ENCODE data around the gene TSACC.

Gene TSACC

GRCh38 chr1:156338180-156338976 is at the start of gene TSACC, which contains the start of gene CCT3:
TSS of gene TSACC (plus strand) at chr1:156338526. CDS start at chr1:156339758, 1,232 bp downstream.
TSS of gene CCT3 (minus strand) at chr1:156338292. CDS start at chr1:156338184, 108 bp downstream.
- Histone ChIP-seq H3K79me2 (ENCODE audit: low read length) (peaks cover 47% of the 10 kb centered on the region), H3K4me1 (ENCODE audit: low read length) (peaks cover 9% of the 10 kb centered on the region; the same call in 1 of the 2 replicates), H2AFZ (ENCODE audit: low read length) (peak within 1 kb of the TSS; percentile 77), H3K27ac (ENCODE audit: low read length) (peak within 1 kb of the TSS; percentile 83), H3K9ac (ENCODE audit: low read length) (peak within 1 kb of the TSS; percentile 79), H3K9me3 (replicated peaks; ENCODE audit: insufficient read depth, low read length) (no peaks in the 10 kb centered on the region), H3K9me2 (replicated peaks; ENCODE audit: insufficient read depth, low read length) (no peaks in the 10 kb centered on the region), H3K4me3 (ENCODE audit: low read length) (peak within 1 kb of the TSS; percentile 93), H3K4me2 (ENCODE audit: low read depth, low read length) (peak within 1 kb of the TSS; percentile 65), H3F3A (ENCODE audit: insufficient read depth, low read length) (peaks cover 19% of the 10 kb centered on the region), H3K36me3 (replicated peaks; ENCODE audit: insufficient read depth, low read length) (peaks cover 14% of the 10 kb centered on the region), H3K27me3 (replicated peaks; ENCODE audit: insufficient read depth, low read length) (no peaks in the 10 kb centered on the region), H4K20me1 (ENCODE audit: insufficient read depth, low read length) (peaks cover 12% of the 10 kb centered on the region; the same call in 1 of the 2 replicates)
- TF ChIP-seq EZH2 (optimal IDR thresholded peaks at IDR 0.05; ENCODE audit: low read depth, low read length) (no peak), EZH2phosphoT487 (IDR thresholded peaks at IDR 0.05; ENCODE audit: low read length) (no peak), CTCF (IDR thresholded peaks at IDR 0.05; ENCODE audit: low read length) (no peak)
- DNase-seq: peak; percentile 100

GRCh38 chr1:156289857-156290256 is 48.5 kb upstream of the TSACC start:
- H3F3A ChIP-seq (ENCODE audit: insufficient read depth, low read length): no peaks in the 10 kb centered on the region
- no peak overlapping the region for H2AFZ ChIP-seq (ENCODE audit: low read length)
- no peaks in the 10 kb centered on the region for H4K20me1 ChIP-seq (ENCODE audit: insufficient read depth, low read length)
- H3K9me3 ChIP-seq (replicated peaks; ENCODE audit: insufficient read depth, low read length): no peaks in the 10 kb centered on the region
- H3K4me2 ChIP-seq (ENCODE audit: low read depth, low read length): no peak overlapping the region
- H3K27ac ChIP-seq (ENCODE audit: low read length): no peak overlapping the region
- no peaks in the 10 kb centered on the region for H3K36me3 ChIP-seq (replicated peaks; ENCODE audit: insufficient read depth, low read length)
- H3K9me2 ChIP-seq (replicated peaks; ENCODE audit: insufficient read depth, low read length): no peaks in the 10 kb centered on the region
- H3K79me2 ChIP-seq (ENCODE audit: low read length): peaks cover 9% of the 10 kb centered on the region
- H3K4me1 ChIP-seq (ENCODE audit: low read length): peaks cover 3% of the 10 kb centered on the region; the same call in 1 of the 2 replicates
- no peak for TF ChIP-seq EZH2 (optimal IDR thresholded peaks at IDR 0.05; ENCODE audit: low read depth, low read length)
- no peak for TF ChIP-seq CTCF (IDR thresholded peaks at IDR 0.05; ENCODE audit: low read length)
- no peak for TF ChIP-seq EZH2phosphoT487 (IDR thresholded peaks at IDR 0.05; ENCODE audit: low read length)
- DNase-seq: no peak
- no peak overlapping the region for H3K9ac ChIP-seq (ENCODE audit: low read length)
- no peak overlapping the region for H3K4me3 ChIP-seq (ENCODE audit: low read length)
- H3K27me3 ChIP-seq (replicated peaks; ENCODE audit: insufficient read depth, low read length): no peaks in the 10 kb centered on the region

GRCh38 chr1:156291226-156292061 is 46.9 kb upstream of the TSACC start:
- H3F3A ChIP-seq (ENCODE audit: insufficient read depth, low read length): no peaks in the 10 kb centered on the region
- H2AFZ ChIP-seq (ENCODE audit: low read length): no peak overlapping the region
- H4K20me1 ChIP-seq (ENCODE audit: insufficient read depth, low read length): no peaks in the 10 kb centered on the region
- peaks cover 10% of the 10 kb centered on the region; the same call in 1 of the 2 replicates for H3K4me1 ChIP-seq (ENCODE audit: low read length)
- H3K27me3 ChIP-seq (replicated peaks; ENCODE audit: insufficient read depth, low read length): no peaks in the 10 kb centered on the region
- no peak overlapping the region for H3K4me3 ChIP-seq (ENCODE audit: low read length)
- H3K4me2 ChIP-seq (ENCODE audit: low read depth, low read length): peak overlapping the region; percentile 13; the same call in 1 of the 2 replicates
- TF ChIP-seq EZH2phosphoT487 (IDR thresholded peaks at IDR 0.05; ENCODE audit: low read length) (no peak), CTCF (IDR thresholded peaks at IDR 0.05; ENCODE audit: low read length) (no peak), EZH2 (optimal IDR thresholded peaks at IDR 0.05; ENCODE audit: low read depth, low read length) (no peak)
- no peaks in the 10 kb centered on the region for H3K9me3 ChIP-seq (replicated peaks; ENCODE audit: insufficient read depth, low read length)
- peak; percentile 15 for DNase-seq
- H3K79me2 ChIP-seq (ENCODE audit: low read length): peaks cover 9% of the 10 kb centered on the region
- H3K9ac ChIP-seq (ENCODE audit: low read length): no peak overlapping the region
- no peak overlapping the region for H3K27ac ChIP-seq (ENCODE audit: low read length)
- no peaks in the 10 kb centered on the region for H3K36me3 ChIP-seq (replicated peaks; ENCODE audit: insufficient read depth, low read length)
- H3K9me2 ChIP-seq (replicated peaks; ENCODE audit: insufficient read depth, low read length): no peaks in the 10 kb centered on the region
